COLO668 (cell line): ENCODE results near the gene RBM20.

Experiments used
- DNase-seq: peaks from one replicate; lab custom pipeline; 2025; ENCODE audit not compliant: unreplicated experiment; lab: John Stamatoyannopoulos, UW

The RBM20 gene

GRCh38 chr10:110780704-110781103, 136.6 kb downstream of the RBM20 start:
- DNase-seq = peak; percentile 68

- DNase-seq = no peak
Observed at GRCh38 chr10:110781139-110781538, 137.0 kb downstream of the RBM20 start.

DNA sequence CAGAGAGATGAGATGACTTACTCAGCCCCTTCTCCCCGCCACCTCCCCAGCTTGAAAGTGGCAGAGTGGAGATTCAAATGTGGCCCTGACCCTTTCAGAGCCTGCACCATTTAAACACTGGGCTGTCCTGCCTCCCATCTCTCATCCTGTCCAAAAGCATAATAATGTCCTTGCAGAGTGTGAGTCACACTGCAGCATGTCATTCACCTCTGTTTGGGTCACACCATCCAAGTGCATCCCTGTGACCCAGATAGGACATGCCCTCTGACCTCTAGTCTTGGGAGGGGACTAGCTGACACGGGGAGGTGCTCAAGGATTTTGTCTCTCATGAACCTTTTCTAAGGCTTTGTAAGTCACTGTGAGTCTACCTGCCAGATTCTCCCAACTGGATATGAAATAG, 138.5 kb downstream of the RBM20 start:
- DNase-seq = no peak

GRCh38 chr10:110783509-110784107, 139.5 kb downstream of the RBM20 start:
- no peak for DNase-seq

GRCh38 chr10:110784198-110784597, 140.1 kb downstream of the RBM20 start:
- DNase-seq = no peak

GRCh38 chr10:110786172-110786571, 142.0 kb downstream of the RBM20 start:
- DNase-seq = no peak

GRCh38 chr10:110788620-110789385, 144.7 kb downstream of the RBM20 start:
- DNase-seq = no peak

DNA sequence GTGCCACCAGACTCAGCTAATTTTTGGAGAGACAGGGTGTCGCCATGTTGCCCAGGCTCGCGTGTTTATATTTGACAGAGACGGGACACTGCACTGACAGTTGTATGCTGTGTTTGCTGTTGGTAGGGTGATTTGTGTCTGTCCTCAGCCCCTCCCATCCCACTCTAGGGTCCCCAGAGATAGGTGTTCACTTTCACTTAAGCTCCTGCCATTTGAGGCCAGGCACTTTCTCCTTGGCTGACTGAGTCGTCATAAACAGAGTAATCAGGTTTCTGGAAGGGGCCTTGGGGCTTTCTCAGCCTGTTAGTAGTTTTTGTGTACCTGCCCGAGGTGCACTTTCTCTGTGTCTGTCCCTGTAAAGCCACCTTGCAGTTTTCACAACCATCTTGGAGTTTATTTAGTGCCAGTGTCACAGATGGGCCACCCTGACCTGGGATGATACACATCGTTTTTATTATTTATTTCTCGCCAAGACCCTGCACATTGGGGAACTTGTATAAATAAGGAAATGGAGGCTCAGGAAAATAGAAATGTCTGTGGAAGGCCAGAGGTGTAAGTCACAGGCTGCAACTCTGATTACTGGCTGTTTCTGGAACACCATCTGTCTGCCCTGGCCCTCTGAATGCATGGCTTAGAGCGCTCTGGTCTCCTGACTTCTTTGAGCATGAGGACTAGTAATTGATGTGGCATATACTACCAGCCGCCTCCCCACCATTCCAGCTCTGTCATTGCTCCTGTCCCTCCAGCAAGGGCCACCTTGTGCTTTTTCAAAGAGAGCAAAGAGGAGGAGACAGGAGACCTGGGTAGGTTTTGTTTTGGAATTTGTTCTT, 145.7 kb downstream of the RBM20 start:
- no peak for DNase-seq

DNA sequence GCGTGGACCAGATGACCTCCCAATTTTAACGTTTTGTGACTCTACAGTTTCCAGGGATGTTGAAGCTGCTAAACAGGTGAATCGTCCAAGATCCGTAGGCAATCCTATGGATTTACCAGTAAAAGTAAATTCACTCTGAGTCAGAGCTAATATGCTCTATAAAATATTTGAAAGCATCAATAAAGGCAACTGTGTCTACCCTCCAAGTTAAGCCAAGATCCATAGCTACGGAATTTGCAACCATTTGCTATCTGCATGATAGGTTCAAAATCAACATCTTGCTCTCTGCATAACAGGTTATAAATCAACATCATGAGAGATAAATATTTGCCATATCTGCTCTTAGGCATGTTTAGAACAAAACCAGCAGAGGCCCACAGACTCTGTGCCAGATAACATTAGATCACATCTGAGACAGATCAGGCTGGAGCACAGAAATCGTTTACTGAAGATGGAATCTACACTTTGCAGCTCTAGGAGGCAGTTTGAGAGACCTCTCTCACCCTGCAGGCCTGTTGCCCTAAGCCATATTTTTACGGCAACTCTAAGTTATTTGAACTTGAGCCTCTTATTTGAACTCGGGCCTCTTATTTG, 146.9 kb downstream of the RBM20 start:
- no peak for DNase-seq

GRCh38 chr10:110791541-110792073, 147.5 kb downstream of the RBM20 start:
- DNase-seq = no peak

- no peak for DNase-seq
Observed at GRCh38 chr10:110792476-110793125, 148.5 kb downstream of the RBM20 start.

DNA sequence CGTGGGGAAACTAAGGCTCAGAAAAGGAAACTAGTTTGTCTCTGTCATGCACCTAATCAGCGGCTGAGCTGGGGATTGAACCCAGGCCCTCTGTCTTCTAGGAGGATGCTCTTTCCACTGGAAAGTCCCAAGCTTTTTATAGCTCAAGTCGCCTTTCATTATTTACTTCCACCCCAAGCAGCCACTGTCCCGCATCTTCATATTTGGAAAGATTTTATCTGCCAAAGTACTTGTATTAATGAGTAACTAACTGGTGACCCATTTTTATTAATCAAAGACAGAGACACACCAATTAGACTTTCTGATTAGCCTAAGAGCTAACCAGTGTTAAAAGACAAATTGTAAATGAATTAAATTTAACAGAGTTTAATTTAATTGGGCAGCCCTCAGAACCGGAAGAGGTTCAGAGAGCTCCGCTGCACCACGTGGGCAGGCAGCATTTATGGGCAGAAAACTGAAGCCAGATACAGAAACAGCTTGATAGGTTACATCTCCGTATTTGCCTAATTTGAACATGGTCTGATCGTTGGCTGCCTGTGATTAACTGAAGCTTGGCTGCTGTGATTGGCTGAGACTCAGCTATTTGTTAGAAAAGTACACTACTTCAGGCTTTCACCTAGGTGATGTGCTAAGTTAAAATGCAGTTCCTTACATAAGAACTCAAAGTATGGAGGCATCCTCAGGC, 149.1 kb downstream of the RBM20 start:
- DNase-seq = no peak

- no peak for DNase-seq
Observed at GRCh38 chr10:110793886-110794285, 149.8 kb downstream of the RBM20 start.

DNA sequence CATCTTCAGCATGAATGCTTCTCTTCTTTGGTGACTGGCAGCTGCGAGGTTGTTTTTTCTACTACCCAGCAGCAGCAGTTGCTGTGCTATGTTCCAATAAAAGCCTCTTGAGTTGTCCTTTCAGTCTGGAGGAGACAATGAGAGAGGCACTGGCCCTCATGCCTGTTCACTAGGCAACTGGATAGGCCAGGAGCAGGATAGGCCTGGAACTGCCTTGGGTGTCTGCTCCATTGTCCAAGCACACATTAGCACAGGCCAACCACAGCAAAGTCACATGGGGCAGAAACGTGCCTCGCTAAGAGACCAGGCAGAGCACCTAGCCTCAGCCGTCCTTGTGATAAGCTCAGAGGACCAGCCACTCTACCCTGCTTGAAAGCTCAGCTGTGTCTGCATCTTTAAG, 150.7 kb downstream of the RBM20 start:
- DNase-seq = peak; percentile 33

- DNase-seq = no peak
Observed at GRCh38 chr10:110797416-110797815, 153.3 kb downstream of the RBM20 start.

DNA sequence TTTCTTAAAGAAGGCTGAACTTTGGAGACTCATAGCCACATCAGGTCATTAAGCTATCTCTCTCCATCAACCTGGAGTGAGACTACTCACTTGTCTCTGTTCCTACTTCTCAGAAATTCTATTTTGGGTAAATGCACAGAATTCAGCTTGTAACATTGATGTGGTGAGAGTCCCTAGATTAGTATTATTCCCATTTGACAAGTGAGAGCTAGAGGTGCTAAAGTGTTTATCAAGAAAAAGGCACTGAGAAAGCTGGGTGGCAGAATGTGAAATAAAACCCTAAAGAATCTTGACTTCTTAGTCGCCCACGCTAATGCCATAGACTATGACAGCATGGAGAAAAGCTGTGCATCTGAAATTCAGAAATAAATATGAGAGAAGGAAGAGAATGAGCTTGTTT, 154.2 kb downstream of the RBM20 start:
- DNase-seq = no peak

DNA sequence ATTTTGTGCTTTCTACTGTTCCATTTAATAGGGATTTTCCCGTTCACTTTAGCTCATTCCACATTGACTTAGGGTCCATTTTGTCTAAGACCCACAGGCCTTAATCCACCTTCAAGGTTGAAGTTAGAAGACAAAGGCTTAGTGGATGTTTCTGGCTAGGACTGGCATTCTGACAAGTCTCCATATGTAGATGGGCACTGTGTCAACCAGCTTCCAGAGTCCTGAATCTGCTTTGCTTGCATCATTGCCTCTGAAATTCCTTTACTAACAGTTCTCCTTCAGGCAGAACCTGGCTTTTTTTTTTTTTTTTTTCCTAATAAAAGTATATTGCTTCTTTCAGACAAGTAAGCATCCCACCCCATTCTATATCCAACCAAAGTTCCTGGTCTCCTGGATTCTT, 158.0 kb downstream of the RBM20 start:
- DNase-seq = no peak

GRCh38 chr10:110802551-110803238, 158.6 kb downstream of the RBM20 start:
- DNase-seq = peak; percentile 42

DNA sequence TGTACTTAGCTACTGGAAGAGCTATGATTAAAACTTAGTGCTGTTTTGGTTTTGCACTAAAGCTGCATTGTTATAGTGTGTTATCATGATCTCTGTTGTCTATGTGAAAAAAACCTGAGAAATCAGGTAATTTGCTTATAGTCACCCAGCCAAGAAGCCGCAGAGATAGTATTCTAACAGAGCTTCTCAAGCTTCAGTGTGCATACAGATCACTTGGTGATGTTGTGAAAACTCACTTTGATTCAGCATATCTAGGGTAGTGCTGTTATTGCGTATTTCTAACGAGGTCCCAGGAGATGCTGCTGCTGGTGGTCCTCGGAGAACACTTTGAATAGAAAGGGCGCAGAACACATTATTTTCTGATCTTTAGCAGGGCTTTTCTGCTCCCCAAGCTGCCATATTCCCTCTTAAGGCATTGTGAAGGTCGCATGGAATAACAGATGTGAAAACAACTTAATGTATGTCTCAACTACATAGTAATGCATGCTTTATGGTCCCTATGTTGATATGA, 159.2 kb downstream of the RBM20 start:
- no peak for DNase-seq
